Measurements from ENCODE around the gene APP.

DNA sequence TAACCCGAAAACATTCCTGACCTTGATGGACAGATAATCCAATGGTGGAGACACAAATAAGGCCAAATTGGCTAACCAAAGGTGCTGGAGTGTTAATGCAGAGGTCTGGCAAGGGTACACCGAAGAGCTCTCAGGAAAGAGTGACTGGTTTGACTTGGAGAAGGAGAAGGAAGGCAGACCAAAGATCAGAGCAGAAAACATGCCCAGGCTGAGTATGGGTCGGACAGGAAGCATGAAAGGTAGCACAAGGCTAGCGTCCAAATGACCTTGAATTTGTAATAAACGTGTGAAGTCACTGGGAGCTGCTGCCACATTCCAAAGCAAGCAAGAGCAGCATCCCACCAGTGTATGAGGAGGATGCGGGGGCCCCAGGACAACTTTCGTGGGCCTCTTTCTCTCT is 45.7 kb downstream of the APP start:
- TF ChIP-seq, protein P1, sequence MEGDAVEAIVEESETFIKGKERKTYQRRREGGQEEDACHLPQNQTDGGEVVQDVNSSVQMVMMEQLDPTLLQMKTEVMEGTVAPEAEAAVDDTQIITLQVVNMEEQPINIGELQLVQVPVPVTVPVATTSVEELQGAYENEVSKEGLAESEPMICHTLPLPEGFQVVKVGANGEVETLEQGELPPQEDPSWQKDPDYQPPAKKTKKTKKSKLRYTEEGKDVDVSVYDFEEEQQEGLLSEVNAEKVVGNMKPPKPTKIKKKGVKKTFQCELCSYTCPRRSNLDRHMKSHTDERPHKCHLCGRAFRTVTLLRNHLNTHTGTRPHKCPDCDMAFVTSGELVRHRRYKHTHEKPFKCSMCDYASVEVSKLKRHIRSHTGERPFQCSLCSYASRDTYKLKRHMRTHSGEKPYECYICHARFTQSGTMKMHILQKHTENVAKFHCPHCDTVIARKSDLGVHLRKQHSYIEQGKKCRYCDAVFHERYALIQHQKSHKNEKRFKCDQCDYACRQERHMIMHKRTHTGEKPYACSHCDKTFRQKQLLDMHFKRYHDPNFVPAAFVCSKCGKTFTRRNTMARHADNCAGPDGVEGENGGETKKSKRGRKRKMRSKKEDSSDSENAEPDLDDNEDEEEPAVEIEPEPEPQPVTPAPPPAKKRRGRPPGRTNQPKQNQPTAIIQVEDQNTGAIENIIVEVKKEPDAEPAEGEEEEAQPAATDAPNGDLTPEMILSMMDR (IDR thresholded peaks at IDR 0.05) = no peak
- no peak for TF ChIP-seq POLR2A (IDR thresholded peaks at IDR 0.05)
